K562 (cell line): Measurements from ENCODE around the gene WDR19. TPM values are rescaled to one million over a fixed set of nuclear protein-coding genes. Genes with fewer than 3 reads are reported as not detected.

Experiments
- CHD2 ChIP-seq: IDR thresholded peaks from 2 replicates; pipeline ENCODE4 v1.6.1; 2011; ENCODE audit warnings: low read depth, low read length
- MEF2D ChIP-seq: conservative IDR thresholded peaks from 2 replicates; pipeline ENCODE4 v1.6.1; 2016; ENCODE audit warnings: low read depth, missing genetic modification characterization, missing compliant biosample characterization
- PML ChIP-seq: IDR thresholded peaks from 2 replicates; pipeline ENCODE4 v1.6.1; 2012; ENCODE audit warnings: low read length, inconsistent platforms
- POLR2A ChIP-seq: fragments of 450-650 bp; conservative IDR thresholded peaks from 2 replicates; pipeline ENCODE4 v1.6.1; 2016
- SP1 ChIP-seq: sonication (generic); formaldehyde crosslinking; IDR thresholded peaks from 2 replicates; pipeline ENCODE4 v1.8.1; 2022; ENCODE audit warnings: mild to moderate bottlenecking, missing genetic modification reagents
- TEAD4 ChIP-seq, 2 experiments: sonication (generic) in 1 of 2; formaldehyde crosslinking in 1 of 2; IDR thresholded peaks; 2 replicates each; pipeline versions ENCODE4 v1.6.1 to v1.8.0; 2012 to 2022; ENCODE audit warnings: borderline replicate concordance in 1 of 2, inconsistent platforms in 1 of 2, low read length in 1 of 2, mild to moderate bottlenecking in 1 of 2, missing genetic modification reagents in 1 of 2
- ZFX ChIP-seq: sonication (generic); formaldehyde crosslinking; IDR thresholded peaks from 2 replicates; pipeline ENCODE4 v1.8.0; 2022; ENCODE audit warnings: mild to moderate bottlenecking, missing genetic modification reagents, moderate library complexity
- ZNF253 ChIP-seq: fragments of 250-450 bp; sonication (Bioruptor Pico); conservative IDR thresholded peaks from 2 replicates; pipeline ENCODE4 v1.6.1; 2021; ENCODE audit warnings: mild to moderate bottlenecking
- polyA plus RNA-seq, 8 experiments: library from polyadenylated mRNA; depleted of rRNA in 4 of 8; stranded (reverse) in 5 of 8; unstranded in 3 of 8; fragments of >200 nt; fragmentation: Nextera tagmentation in 2 of 8; fragmentation: Illumina TruSeq in 1 of 8; extraction: Ambion mirVana in 2 of 8; extraction: Trizol in 1 of 8; gene quantifications; 2 replicates each; pipeline versions ENCODE4 v1.2.1 to v1.2.3, GENCODE V29; 2011 to 2014; ENCODE audit warnings: inconsistent platforms in 1 of 8, missing spikeins in 1 of 8
- total RNA-seq, 7 experiments: library from RNA; depleted of rRNA in 6 of 7; stranded (reverse); fragments of >200 nt in 6 of 7; fragmentation: Illumina TruSeq in 2 of 7; extraction: Trizol in 2 of 7; gene quantifications; 2 replicates each; pipeline versions ENCODE4 v1.2.1 to v1.2.3, GENCODE V29; 2011 to 2021; ENCODE audit warnings: low replicate concordance in 1 of 7
- TF ChIP-seq, protein P1 (sequence below): conservative IDR thresholded peaks from 2 replicates; pipeline ENCODE4 v1.6.1; 2011; ENCODE audit warnings: low read depth, mild to moderate bottlenecking, low read length; ENCODE audit not compliant: control insufficient read depth
- TF ChIP-seq, protein P2 (sequence below): sonication (generic); formaldehyde crosslinking; IDR thresholded peaks from 2 replicates; pipeline ENCODE4 v1.8.0; 2022; ENCODE audit warnings: missing genetic modification reagents, mild to moderate bottlenecking, moderate library complexity, borderline replicate concordance

Gene WDR19
- total and polyA plus RNA-seq, 9 of the 15 experiments (the other 6 are each of a cell fraction or from before 2014, with no cell fraction given): 6.8 to 37.6 (median 11.2) TPM

GRCh38 chr4:39305912-39306677 lies 123.8 kb downstream of the WDR19 start (continued):
- TF ChIP-seq ZFX (CRISPR knock-in tag): 0 out of 2 replicates have a peak, but pooled peaks have one; percentile 30
- TF ChIP-seq PML: peak; percentile 53
- no peak for TF ChIP-seq CHD2
- peak; percentile 42; the same call in 1 of the 2 replicates for TF ChIP-seq MEF2D (tag)
- TF ChIP-seq POLR2A: peak; percentile 57; the same call in 1 of the 2 replicates
- TF ChIP-seq, protein P1, sequence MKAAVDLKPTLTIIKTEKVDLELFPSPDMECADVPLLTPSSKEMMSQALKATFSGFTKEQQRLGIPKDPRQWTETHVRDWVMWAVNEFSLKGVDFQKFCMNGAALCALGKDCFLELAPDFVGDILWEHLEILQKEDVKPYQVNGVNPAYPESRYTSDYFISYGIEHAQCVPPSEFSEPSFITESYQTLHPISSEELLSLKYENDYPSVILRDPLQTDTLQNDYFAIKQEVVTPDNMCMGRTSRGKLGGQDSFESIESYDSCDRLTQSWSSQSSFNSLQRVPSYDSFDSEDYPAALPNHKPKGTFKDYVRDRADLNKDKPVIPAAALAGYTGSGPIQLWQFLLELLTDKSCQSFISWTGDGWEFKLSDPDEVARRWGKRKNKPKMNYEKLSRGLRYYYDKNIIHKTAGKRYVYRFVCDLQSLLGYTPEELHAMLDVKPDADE: 0 out of 2 replicates have a peak, but pooled peaks have one; percentile 34
- TF ChIP-seq, protein P2, sequence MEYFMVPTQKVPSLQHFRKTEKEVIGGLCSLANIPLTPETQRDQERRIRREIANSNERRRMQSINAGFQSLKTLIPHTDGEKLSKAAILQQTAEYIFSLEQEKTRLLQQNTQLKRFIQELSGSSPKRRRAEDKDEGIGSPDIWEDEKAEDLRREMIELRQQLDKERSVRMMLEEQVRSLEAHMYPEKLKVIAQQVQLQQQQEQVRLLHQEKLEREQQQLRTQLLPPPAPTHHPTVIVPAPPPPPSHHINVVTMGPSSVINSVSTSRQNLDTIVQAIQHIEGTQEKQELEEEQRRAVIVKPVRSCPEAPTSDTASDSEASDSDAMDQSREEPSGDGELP (CRISPR knock-in tag): peak; percentile 44; the same call in 1 of the 2 replicates
- no peak for TF ChIP-seq ZNF253 (CRISPR knock-in tag)
- TF ChIP-seq TEAD4 (IDR thresholded peaks at IDR 0.05; ENCODE audit: low read length): peak; percentile 77
- TF ChIP-seq TEAD4 (CRISPR knock-in tag; IDR thresholded peaks at IDR 0.05; ENCODE audit: borderline replicate concordance): no peak
- TF ChIP-seq SP1 (CRISPR knock-in tag): peak; percentile 17; the same call in 1 of the 2 replicates
- TF ChIP-seq, all 486 proteins: peak for 45
